Measurements from ENCODE around the gene GALNTL6.

DNA sequence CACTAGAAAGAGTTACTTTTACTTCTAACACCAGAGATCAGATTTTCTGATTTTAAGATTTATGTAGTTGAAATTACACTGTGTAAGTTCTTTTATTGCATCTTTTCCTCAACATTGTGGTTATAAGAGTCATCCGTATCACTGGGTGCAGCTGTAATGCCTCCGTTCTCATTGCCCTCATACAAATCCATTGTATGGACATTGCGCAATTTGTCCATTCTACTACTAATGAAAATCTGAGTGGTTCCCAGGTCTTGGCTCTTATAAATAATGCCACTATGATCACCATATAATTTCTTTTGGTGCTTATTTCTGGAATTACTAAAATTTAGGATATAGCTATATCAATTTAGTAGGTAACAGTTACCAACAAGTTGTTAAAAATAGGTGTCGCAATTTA, 741.4 kb downstream of the GALNTL6 start:
- TF ChIP-seq POLR2AphosphoS5 (IDR thresholded peaks at IDR 0.05; ENCODE audit: low read depth, low read length) (no peak), POLR2A (IDR thresholded peaks at IDR 0.05; ENCODE audit: low read depth, low read length) (no peak), TAF1 (IDR thresholded peaks at IDR 0.05; ENCODE audit: low read depth, low read length) (no peak), POU2F2 (IDR thresholded peaks at IDR 0.05; ENCODE audit: low read depth, low read length) (no peak)
